GM18861 (cell line): ENCODE measurements around the gene LTF.
"Not testable (repeated sequence)": the region's sequence is repeated elsewhere in the genome, so short reads cannot be mapped to it uniquely, and the experiment has no call there.

ENCODE experiments used
- ATAC-seq: cut with Tn5 transposase; IDR thresholded peaks from one replicate; pipeline ENCODE4 v1.9.1; 2021; ENCODE audit not compliant: unreplicated experiment

The LTF gene

DNA sequence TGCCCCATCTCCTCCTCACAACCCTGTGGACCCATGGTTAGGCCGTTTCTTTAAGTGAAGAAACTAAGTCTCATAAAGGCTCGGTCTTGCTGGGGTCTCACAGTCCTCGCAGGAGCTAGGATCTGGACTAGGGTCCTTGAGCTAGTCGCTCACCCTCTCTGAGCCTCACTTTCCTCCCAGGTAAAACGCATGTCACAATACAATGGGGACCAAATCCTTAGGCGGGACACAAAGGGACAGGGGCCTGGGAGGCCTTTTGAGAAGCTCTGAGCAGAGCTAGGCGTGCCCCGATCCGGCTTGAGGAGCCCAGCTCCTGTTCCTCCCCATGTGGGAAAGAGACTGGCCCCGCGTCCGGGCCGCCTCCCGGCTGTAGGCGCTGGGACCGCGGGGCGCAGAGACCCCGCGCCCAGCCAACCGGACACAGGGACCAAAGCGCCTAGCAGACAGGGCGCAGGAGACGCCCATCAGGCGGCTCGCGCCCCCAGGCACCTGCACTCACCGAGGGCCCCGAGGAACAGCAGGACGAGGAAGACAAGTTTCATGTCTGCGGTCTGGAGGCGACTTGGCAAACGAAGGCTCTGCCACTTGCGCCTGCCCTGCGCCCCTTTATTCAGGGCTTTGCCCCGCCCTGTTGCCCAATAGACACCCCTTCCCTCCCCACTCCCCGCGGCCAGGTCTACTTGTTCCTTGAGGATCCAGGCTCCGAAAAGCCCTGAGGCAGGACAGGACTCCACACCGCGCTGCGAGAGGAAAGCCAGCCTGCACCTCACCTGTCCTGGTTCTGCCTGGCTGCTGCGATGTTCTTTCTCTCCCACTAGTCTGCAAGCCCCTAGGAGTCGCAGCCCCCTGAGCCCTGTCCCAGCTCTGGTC is at the start of gene LTF:
LTF (minus strand) TSS at position 580 of the 870 bp plus-strand sequence; CDS start at position 542, 38 bp downstream.
- no peak for ATAC-seq

DNA sequence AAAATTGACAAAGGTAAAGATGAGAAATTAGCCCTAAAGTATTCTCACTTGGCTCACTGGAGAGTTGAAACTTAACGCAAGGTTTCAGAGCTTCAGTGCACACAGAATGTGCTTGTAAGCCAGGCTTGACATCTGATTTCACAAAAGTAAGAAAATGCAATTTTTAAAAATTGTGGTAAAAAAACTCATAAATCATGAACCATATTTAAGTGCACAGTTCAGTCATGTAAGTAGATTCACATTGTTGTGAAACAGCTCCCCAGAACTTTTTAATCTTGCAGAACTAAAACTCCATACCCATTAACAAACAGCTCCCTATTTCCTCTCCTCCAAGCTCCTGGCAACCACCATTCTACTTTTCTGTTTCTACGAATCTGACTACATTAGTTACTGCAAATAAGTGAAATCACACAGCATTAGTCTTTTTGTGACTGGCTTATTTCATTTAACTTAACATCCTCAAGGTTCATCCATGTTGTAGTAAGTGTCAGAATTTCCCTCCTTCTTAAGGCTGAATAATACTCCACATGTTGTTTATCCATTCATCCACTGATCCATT is 47.6 kb upstream of the LTF start:
- ATAC-seq = no peak

DNA sequence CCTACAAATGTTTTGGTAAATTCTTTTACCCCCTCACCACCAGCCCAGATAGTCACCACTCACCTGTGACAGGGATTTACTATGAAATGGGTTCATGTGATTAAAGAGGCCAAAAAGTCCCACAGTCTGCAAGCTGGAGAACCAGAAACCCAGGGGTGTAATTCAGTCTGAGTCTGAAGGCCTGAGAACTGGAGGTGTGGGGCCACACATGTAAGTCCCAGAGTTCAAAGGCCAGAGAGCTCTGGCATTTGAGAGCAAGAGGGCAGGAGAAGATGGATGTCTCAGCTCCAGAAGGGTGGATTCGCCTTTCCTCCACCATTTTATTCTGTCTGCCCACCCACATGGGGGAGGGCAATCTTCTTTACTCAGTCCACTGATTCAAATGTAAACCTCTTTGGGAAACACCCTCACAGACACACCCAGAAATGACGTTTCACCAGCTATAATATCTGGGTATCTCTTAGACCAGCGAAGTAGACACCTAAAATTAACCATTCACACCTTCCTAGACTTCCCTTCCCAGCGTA is 45.0 kb upstream of the LTF start:
- no peak for ATAC-seq

DNA sequence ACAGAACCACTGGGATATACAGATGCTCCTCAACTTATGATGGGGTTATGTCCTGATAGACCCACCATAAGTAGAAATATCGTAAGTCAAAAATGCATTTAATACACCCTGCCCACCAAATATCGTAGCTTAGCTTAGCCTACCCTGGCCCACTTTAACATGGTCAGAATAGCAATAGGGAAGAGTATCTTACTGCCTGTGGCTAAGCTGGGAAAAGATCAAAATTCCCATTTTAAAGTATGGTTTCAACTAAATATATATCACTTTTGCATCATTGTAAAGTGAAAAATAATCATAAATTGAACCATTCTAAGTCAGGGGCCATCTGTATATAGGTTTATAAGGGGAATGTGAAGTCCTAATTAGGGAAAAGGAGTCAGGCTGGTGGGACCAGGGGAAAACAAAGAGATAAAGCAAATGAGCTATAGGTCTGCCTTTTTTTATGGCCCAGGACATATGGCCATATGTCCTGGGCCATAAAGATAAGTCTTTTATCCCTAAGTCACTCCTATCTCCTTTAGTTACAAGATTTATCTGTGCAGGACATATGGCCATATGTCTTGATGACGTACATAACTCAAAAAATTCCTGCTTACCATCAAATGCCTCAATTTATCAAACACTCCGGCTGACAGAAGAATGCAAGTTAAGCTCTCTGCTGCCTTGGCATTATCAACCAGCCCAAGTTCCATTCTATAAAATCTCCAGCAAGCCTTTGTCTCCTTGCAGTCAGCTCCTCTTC is 44.3 kb upstream of the LTF start:
- no peak for ATAC-seq

DNA sequence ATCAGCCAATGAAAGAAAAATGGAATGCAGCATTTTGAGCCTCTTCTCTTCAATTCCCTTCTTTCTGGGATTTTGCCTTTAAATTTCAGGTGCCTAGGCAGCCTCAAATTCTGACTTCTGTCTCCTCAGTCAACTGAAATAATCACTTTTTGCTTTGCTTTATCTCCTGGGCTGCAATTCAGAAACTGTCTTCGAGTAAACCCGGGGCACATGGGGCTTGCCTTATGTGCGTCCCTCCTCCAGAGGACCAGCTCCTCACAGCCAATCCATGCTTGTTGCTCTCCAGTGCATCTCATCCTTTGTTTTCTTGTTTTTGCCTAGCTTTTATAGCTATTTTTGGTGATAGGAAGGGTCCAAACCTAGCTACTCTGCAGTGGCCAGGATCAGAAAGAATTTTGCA is 41.8 kb upstream of the LTF start:
- ATAC-seq = no peak

DNA sequence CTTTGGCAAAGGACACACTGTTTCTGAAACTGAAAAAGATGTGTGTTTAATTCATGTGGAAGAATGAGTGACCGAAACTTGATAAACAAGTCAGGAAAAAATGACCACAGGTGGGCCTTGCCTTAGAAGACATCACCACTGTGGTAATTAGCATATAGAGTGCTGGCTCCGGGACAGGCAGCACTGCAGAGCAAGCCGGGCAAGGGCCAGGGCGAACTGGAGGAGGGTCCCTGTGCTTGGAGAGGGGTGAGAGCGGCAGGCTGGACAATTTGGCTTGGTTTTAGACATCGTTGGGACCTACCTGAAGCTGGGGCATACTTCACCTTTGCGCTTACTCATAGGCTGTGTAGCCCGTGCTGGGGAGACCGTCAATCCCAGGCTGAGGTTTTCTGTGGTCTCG is 41.2 kb upstream of the LTF start:
- ATAC-seq = no peak

DNA sequence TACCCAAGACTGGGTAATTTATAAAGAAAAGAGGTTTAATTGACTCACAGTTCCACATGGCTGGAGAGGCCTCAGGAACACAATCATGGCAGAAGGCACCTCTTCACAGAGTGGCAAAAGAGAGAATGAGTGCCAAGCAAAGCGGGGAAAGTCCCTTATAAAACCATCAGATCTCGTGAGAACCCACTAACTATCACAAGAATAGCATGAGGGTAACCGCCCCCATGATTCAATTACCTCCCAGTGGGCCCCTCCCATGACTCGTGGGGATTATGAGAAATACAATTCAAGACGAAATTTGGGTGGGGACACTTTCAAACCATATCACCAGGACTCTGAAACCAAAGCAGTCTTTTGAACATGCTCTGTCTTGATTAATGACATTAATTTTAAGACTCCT is 40.1 kb upstream of the LTF start:
- ATAC-seq = no peak

DNA sequence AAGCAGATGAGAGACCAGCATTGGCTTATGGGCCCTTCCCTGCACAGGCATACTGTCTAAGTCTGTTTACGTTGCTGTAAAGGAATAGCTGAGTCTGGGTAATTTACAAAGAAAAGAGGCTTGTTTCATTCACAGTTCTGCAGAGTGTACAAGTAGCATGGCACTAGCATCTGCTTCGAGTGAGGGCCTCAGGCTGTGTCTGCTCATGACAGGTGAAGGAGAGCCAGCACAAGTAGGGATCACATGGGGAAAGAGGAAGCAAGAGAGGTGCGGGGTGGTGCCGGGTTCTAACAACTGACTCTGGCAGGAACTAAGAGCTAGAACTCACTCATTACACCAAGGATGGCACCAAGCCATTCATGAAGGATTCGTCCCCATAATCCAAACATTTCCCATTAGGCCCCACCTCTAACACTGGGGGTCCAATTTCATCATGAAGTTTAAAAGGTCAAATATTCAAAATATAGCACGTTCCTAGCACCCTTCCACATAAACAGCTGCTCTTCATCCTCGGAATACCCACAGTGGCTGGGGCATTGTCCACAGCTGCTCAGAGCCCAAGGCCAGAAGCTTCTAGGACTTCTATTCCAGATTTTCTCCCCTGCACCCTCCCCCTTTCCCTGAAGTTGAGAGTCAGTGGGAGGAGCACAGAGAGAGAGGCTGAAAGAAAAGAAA is 38.6 kb upstream of the LTF start:
- no peak for ATAC-seq

DNA sequence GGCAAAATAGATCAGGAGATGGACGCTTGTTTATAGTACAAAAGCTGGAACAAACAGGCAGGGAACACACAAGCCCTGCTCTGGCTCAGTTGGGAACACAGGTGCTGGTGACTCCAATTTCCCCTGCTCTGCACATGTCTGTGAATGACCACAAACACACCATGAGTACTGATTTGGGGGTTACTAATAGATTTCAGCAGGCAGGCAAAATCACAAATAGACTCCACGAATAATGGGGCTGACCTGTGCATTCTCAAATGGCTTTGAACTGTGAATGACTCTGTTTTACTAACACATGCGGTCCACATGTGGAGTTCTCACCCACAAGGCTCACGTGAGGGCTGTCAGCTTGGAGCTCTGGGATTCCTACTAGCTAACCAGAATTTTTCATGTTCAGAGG is 37.0 kb upstream of the LTF start:
- no peak for ATAC-seq

DNA sequence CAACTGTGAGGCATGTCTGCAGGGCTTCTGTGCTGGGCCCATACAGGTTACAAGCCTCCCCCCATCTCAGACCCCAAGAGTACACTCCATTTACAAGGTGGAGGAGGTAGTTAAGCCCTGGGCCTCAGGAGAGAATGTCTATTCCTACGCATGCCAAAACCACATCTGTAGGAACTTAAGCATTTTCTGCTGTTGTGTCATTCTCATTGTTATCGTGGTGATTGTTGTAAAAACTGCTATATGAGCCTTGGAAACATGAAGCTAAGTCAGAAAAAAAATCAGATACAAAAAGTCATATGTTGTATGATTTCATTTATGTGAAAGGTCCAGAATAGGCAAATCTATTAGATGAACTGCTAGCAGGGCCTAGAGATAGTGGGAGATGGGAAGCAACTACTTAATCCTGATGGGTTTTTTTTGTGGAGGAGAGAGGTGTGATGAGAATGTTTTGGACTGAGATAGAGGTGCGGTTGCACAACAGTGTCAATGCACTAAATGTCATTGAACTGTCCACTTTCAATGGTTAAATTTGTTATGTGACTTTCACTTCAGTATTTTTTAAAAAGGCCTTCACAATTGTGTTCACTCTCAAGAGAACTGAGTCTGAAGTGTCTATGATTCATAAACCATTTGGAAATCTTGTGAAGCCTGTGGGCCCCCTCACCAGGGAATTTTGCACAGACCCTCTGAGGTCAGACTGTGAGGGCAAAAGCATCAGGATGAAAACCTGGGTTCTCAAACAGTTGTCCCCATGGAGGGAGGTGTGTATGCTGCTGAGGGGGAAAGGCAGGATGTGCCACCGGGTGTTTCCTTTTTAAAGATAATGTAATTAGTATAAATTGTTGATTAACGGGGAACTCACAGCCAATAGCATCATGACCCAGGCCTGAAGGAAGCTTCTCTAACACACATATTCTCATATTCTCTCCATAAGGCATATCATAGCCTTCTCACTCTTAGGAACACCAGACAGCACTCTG is 36.2 kb upstream of the LTF start:
- ATAC-seq = no peak

DNA sequence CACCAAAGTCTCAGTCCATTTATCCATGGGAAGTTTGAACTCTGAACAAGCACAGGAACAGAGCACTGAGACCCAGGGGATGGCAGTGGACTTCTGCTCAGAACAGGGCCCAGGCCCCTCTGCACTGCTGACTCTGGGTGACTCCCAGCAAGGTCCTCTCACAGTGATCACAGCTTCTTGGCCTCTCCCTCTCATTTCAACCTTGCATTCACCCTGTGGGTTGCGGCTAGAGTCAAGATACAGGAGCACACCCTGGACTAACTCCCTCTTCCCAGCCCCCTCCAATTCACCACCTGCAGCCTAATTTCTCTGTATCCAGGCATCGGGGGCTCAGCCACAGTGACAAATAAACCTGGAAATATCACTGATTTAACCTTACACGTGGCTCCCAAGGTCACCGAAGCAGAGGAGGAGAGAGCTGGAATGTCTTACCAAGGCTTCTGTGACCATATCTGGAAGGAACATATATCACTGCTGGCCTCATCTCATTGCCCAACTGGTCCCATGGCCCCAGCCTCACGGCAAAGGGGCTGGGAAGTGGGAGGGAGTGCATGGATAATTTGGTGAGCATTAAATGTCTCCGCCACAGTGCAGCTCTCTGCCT is 34.3 kb upstream of the LTF start:
- ATAC-seq = no peak

DNA sequence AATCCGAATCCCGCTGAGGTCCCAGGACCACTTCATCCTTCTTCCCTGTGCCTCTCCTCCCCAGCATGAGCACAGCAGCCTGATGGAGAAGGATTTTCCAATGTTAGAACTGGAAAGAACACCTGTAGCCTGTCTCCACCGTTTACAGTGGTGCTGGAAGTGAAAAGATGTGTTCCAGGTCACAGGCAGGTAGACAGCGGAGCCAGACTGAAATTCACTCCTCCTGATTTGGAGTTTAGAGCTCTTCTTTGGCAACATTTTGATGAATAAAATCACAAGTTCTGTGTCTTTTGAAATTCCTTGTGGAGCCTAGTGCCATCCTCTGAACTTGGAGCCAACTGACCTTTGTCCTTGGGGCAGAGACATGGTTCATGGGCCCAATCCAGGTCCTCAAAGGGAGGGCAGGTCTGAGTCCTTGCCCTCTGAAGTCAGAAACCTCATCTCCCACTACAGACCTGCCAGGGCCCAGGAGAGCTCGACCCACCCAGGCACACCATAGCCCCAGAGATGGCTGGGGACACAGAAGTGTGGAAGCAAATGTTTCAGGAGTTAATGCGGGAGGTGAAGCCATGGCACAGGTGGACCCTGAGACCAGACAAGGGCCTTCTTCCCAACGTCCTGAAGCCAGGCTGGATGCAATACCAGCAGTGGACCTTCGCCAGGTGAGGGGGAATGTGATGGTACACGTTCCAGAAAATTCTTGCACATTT is 33.0 kb upstream of the LTF start, which contains the start of gene RTP3:
RTP3 (plus strand) TSS at position 421 of the 710 bp plus-strand sequence; CDS start at position 508, 87 bp downstream.
- ATAC-seq = no peak

DNA sequence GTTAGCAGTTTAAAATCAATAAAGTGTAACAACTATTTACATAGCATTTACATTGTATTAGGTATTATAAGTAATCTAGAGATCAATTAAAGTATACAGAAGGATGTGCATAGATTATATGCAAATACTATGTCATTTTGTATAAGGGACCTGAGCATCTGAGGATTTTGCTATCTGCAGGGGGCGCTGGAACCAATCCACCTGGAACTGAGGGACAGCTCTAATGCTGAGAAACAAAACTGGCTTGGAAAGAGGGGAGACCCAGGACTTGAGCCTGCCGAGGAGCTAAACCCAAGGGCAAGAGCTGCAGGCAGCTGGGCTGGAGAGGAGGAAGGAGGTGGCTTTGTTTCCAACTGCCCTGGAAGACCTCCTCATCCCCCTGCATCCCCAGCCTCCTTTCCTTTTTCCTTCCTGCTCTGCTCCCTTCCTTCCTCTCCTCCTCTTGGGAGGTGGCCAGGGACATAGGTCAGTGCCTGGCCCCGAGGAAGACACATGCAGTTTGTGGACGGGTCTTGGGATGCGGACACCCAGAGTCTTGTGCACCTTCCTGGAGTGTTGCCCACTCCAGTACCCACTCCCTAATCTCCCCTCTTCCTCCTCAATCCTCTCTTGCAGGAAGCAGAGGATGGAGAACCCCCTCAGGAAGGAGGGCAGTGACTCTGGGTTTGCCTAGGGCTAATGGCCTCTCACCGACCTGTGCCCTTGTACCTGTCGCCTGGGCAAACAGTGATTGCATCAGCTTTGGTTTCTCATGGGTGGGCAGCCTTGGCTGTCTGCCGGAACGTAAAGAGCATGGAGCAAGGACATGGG is 32.2 kb upstream of the LTF start:
- no peak for ATAC-seq

DNA sequence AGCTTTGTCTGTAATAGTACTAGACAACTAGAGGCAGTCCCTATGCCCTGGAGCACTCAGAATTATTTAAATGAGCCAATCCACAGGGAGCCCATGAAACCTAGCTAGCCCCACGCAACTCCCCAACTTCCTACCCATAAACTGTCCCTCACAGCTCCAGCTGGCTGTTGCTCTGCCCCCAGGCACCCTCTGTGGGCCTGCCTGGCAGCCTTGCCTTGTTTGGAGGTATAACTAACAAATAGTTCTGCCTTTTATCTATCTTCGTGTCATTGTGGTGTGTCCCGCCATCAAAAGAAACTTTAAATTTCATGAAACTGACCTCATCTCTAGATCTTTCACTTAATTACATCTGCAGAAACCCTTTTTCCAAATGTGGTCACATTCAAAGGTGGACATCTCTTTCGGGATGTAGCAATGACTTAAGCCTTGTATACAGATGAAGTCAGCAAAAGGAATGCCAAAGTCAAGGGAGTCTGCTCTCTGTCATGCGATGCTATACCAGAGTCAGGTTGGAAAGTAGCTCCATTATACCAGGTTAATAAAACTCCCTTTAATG is 31.3 kb upstream of the LTF start:
- no peak for ATAC-seq

DNA sequence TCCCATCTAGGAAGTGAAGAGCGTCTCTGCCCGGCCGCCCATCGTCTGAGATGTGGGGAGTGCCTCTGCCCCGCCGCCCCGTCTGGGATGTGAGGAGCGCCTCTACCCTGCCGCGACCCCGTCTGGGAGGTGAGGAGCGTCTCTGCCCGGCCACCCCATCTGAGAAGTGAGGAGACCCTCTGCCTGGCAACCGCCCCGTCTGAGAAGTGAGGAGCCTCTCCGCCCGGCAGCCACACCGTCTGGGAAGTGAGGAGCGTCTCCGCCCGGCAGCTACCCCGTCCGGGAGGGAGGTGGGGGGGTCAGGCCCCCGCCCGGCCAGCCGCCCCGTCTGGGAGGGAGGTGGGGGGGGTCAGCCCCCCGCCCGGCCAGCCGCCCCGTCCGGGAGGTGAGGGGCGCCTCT is 29.8 kb upstream of the LTF start:
- ATAC-seq = not testable (repeated sequence)

DNA sequence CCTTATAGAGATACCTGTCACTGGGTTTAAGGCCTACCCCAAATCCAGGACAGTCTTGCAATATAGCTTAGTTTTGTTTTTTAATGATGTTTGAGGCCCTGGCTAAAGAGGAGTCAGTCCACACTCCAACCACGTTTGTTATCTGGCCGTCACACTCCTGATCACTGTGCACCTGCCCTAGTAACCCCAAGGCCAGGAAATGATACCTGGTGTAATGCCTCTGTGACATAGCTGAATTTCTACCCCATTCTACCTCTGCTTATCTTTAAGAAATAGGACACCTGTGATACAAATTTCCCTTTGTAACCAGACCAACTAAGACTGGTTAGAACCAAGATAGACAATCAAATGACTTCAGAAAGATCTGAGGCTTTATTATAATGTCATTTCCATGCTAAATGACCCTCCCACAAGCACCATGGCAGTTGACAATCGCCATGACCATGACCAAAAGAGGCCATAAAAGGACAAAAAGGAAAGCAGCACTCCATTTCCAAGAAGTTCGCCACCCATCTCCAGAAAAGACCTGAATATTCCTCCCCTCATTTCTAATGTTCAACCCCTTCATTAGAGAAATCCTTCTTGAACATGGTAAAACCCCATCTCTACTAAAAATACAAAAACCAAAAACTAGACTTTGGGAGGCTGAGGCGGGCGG is 28.3 kb upstream of the LTF start:
- no peak for ATAC-seq
